Renal cortex interstitium (tissue), 3 donors: Measurements from ENCODE around the gene GGA3. TPM values are rescaled to one million over a fixed set of nuclear protein-coding genes. Genes with fewer than 3 reads are reported as not detected.

Source experiments
- polyA plus RNA-seq, 3 donors: library from polyadenylated mRNA; unstranded; fragments of 120-200 nt; gene quantifications; one replicate each; pipeline ENCODE4 v1.2.1, GENCODE V29; 2013; ENCODE audit not compliant: insufficient read length in 3 of 3

Gene GGA3
- polyA plus RNA-seq, 3 donors = 44.3 to 46.9 (median 44.3) TPM

Other genes starting within 250 kb of the GGA3 start
- gene MRPL58, start 248.9 kb downstream of the GGA3 start, polyA plus RNA-seq = 10 to 100 TPM; 26.1 to 28.4 (median 27.0) TPM
- 100 to 1,000 TPM; 297 to 353 (median 303) TPM for gene ATP5PD, start 214.6 kb downstream of the GGA3 start, polyA plus RNA-seq
- 10 to 100 TPM; 28.8 to 32.0 (median 30.2) TPM for gene KCTD2, start 214.4 kb downstream of the GGA3 start, polyA plus RNA-seq
- 10 to 100 TPM; 22.0 to 38.4 (median 26.1) TPM for gene SLC16A5, start 173.7 kb downstream of the GGA3 start, polyA plus RNA-seq
- gene ARMC7, start 151.6 kb downstream of the GGA3 start, polyA plus RNA-seq = 10 to 100 TPM; 15.2 to 17.7 (median 15.8) TPM
- gene NT5C, start 129.9 kb downstream of the GGA3 start, polyA plus RNA-seq = 10 to 100 TPM; 46.9 to 70.1 (median 61.7) TPM
- 100 to 1,000 TPM in 2 of 3 donors, 10 to 100 TPM in 1; 98.8 to 104 (median 104) TPM for gene JPT1, start 107.1 kb downstream of the GGA3 start, polyA plus RNA-seq
- gene SUMO2, start 78.6 kb downstream of the GGA3 start, polyA plus RNA-seq = 100 to 1,000 TPM; 609 to 769 (median 709) TPM
- gene NUP85, start 55.9 kb downstream of the GGA3 start, polyA plus RNA-seq = 10 to 100 TPM; 69.4 to 74.8 (median 70.6) TPM
- 10 to 100 TPM; 66.3 to 77.0 (median 72.5) TPM for gene MRPS7, start 273 bp upstream of the GGA3 start, polyA plus RNA-seq
- gene MIF4GD, start 9.6 kb upstream of the GGA3 start, polyA plus RNA-seq = 10 to 100 TPM; 18.5 to 22.3 (median 20.4) TPM
- gene SLC25A19, start 27.8 kb upstream of the GGA3 start, polyA plus RNA-seq = 1 to 10 TPM; 7.1 to 8.7 (median 8.7) TPM
- 100 to 1,000 TPM in 2 of 3 donors, 10 to 100 TPM in 1; 94.8 to 103 (median 102) TPM for gene GRB2, start 144.1 kb upstream of the GGA3 start, polyA plus RNA-seq
- 100 to 1,000 TPM in 1 of 3 donors, 10 to 100 TPM in 2; 91.6 to 101 (median 96.7) TPM for gene TMEM94, start 195.0 kb upstream of the GGA3 start, polyA plus RNA-seq